ENCODE data around the gene MYL3. TPM values are rescaled to one million over a fixed set of nuclear protein-coding genes. Genes with fewer than 3 reads are reported as not detected.

MYL3 gene
- total RNA-seq, 2 donors from 2014 or later, result not detected

DNA sequence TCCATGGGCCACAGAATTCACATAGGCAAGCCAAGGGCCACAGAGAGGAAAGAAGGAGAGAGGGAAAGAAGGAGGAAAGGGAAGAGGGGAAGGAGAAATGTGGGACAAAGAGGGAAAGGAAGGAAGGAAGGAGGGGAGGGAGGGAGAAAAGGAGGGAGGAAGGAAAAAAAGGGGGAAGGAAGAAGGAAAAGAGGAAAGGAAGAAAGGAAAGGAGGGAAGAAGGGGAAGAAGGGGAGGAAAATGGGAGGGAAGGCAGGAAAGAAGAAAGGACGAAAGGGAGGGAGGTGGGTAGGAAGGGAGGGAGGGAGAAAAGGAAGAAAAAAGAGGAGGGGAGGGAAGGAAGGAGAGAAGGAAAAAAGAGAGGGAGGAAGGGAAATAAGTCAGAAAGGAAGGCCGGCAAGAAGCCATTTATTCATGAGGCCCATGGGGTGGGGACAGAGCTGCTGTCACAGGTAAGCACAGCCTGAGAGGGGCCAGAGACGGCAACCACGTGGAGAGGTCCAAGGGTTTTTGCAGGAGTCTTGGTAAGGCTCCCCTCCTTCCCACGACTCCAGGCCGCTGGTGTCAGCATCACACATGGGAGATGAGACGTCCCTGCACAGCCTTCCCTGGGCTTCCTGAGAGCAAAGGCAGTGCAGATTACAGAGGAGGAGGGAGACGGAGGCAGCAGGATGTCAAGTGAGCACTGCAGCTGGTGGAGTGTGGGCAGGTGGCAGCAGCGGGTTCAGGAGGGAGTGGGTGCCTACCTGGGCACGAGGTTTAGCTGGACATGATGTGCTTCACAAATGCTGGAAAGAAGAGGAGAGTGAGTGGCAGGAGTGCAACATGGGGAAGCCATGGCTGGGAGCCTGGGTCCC is 5.5 kb downstream of the MYL3 start:
- Mint-ChIP-seq H3K27me3 (peaks cover 6% of the 10 kb centered on the region), H3K27ac (no peak overlapping the region), H3K4me1 (no peaks in the 10 kb centered on the region), H3K36me3 (ENCODE audit: low read depth) (no peaks in the 10 kb centered on the region), H3K4me3 (no peak overlapping the region), H3K9me3 (no peaks in the 10 kb centered on the region)
- no peak for ATAC-seq (replicated peaks)

DNA sequence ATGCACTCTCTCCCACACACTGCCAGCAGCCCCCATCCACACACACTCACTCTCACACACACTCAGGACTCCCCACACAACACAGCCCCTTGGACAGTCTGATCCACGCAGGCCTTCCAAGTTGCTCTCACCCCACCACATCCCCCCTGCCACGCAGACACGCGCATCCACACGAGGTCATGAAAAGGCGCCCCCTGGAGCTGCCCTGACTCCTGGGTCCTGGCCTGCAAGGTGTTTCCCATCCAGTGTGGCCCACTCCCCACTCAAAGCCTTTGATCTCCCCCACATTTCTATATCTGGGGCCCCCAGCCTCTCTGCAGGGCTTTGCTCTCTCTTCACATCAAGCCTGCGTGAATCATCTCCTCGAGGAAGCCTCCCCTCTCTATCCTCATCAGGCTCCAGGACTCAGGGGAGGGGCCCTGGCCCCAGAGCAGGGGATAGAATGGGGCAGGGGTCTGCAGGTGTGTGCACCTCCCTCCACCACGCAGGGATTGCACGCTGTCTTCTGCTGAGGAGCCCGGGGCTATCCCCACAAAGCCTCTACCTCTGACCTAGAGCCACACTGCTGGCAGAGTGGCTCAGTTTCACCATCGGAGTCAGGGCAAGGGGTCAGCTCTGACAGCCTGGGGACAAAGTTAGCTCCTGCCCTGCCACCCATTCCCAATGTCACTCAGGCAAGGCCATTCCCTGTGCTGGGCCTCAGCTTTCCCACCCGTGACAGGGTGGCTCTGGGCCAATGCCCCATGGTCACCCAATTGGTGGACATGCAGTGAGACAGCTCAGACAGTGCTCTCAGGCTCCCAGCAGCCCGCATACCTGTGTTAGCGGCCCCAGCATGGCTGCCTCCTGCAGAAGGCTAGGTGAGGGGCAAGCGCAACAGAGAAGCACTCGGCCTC is 6.4 kb downstream of the MYL3 start:
- Mint-ChIP-seq H3K4me1 (no peaks in the 10 kb centered on the region), H3K4me3 (no peak overlapping the region), H3K27ac (no peak overlapping the region), H3K27me3 (peaks cover 6% of the 10 kb centered on the region), H3K36me3 (ENCODE audit: low read depth) (no peaks in the 10 kb centered on the region), H3K9me3 (no peaks in the 10 kb centered on the region)
- no peak for ATAC-seq (replicated peaks)

DNA sequence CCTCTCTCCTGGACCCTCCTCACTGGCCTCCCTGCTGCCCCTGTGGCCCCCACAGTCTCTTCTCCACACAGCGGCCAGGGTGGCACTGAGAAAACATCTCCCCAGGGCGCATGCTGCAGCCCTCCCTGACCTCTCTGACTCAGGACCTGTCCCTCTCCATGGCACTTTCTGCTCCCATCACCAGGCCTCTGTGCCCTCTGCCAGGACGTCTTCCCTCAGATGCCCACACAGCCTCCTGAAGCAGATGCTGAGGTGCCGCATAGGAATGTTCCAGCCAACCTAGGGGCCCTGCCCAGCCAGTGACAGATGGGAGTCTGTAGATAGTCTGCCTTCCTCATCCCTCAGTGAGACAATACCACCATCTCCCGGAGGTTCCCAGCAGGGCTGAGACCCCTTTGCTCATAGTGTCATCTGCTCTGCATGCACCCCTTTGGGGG is 8.7 kb downstream of the MYL3 start:
- Mint-ChIP-seq H3K4me3 (no peak overlapping the region), H3K27ac (no peak overlapping the region), H3K27me3 (peaks cover 6% of the 10 kb centered on the region), H3K4me1 (no peaks in the 10 kb centered on the region), H3K9me3 (no peaks in the 10 kb centered on the region), H3K36me3 (ENCODE audit: low read depth) (no peaks in the 10 kb centered on the region)
- no peak for ATAC-seq (replicated peaks)

GRCh38 chr3:46853441-46854415 is 9.5 kb downstream of the MYL3 start:
- ATAC-seq (replicated peaks), result no peak
- Mint-ChIP-seq H3K4me3 (no peak overlapping the region), H3K36me3 (ENCODE audit: low read depth) (no peaks in the 10 kb centered on the region), H3K4me1 (no peaks in the 10 kb centered on the region), H3K9me3 (no peaks in the 10 kb centered on the region), H3K27me3 (peaks cover 6% of the 10 kb centered on the region), H3K27ac (no peak overlapping the region)

DNA sequence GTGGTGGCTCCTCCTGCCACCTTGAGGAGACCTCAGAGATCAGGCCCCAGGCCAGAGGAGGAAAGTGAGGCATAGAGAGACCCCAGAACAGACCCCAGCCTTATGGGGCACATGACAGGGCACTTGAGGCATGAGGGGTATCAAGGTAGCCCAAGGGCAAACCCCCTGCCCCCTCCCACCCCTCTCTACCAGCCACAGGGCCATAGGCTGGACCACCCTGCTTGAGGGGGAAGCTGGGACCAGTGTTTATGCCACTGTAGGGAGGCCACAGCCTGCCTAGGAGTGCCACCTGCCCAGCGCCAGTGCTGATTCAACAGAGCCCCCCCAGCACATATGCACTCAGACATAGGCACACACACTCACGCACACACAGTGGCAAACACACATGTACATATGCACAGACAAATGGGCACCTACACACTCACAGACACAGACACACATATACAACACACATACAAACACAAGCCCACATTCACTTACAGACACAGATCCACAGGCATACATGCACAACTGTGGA is 10.3 kb downstream of the MYL3 start:
- H3K27ac Mint-ChIP-seq, result no peak overlapping the region
- H3K4me3 Mint-ChIP-seq, result no peak overlapping the region
- no peak for ATAC-seq (replicated peaks)
- H3K4me1 Mint-ChIP-seq, result no peaks in the 10 kb centered on the region
- H3K27me3 Mint-ChIP-seq, result peaks cover 4% of the 10 kb centered on the region
- H3K36me3 Mint-ChIP-seq (ENCODE audit: low read depth), result no peaks in the 10 kb centered on the region
- no peaks in the 10 kb centered on the region for H3K9me3 Mint-ChIP-seq

DNA sequence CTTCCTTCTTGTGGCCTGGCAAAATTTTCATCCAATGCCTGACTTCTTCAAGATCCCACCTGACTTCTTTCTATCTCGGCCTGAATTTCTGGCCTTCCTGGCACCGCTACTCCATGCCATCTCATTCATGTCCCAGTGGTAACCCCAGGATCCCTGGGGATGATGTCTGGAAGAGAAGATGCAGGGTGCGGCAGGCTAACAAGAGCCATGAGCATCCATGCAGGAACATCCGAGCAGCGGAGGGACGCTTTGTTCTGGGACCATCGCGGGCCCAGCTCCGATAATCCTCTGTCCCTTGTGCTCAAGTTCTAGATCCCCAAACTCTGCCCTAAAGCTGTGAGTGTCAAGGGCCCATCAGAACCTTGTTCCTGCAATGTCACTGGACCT is 10.9 kb downstream of the MYL3 start:
- Mint-ChIP-seq H3K27me3 (no peaks in the 10 kb centered on the region), H3K27ac (no peak overlapping the region), H3K36me3 (ENCODE audit: low read depth) (no peaks in the 10 kb centered on the region), H3K4me3 (no peak overlapping the region), H3K9me3 (no peaks in the 10 kb centered on the region), H3K4me1 (no peaks in the 10 kb centered on the region)
- no peak for ATAC-seq (replicated peaks)

DNA sequence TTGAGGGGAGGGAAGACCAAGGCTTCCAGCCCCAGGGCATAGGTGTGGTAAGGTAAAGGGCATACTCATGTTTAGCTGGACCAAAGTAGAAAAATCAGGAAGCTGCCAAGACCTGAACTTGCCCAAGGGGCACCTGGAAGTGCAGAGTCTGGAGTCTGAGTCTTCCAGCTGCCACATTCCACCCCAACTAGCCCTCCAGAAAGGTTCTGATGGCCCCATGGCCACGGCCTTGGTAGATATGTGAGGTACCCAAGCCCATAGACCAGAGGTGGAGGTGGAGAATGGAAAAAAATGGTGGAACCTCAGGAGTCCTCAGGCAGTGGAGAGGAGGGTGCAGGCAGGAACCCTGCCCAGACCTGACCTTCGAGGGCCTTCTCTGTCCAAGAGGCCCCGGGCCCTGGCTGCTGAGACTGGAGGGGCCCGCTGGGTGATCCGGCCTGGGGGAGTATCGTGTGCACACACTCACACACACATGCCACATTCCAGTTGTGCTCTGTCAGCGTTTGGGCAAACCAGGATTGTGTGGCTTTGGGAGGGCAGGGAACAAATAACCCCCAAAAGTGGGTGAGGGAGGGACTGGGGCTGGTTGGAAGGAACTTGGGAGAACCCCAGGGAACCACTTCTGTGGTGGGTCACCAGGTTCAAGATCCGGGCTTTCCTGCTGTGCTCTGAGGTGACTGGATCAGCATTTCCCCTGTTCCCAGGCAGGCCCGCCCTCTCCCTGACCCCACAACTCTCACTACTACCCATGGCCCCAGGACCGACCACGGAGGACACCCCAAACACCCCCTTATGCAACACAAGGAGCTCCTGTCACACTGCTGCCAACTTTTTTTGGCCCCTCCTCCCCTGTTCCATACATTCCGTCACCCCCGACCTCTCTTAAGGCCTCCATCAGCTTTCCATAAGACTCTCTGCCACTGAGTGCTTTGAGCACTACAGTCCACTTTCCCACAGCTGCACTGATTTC is 11.6 kb downstream of the MYL3 start:
- Mint-ChIP-seq H3K27me3 (no peaks in the 10 kb centered on the region), H3K9me3 (no peaks in the 10 kb centered on the region), H3K4me3 (no peak overlapping the region), H3K36me3 (ENCODE audit: low read depth) (no peaks in the 10 kb centered on the region), H3K4me1 (no peaks in the 10 kb centered on the region), H3K27ac (no peak overlapping the region)
- ATAC-seq (replicated peaks), result no peak

- ATAC-seq (replicated peaks), result no peak
- no peaks in the 10 kb centered on the region for H3K36me3 Mint-ChIP-seq (ENCODE audit: low read depth)
- H3K27me3 Mint-ChIP-seq, result no peaks in the 10 kb centered on the region
- H3K4me1 Mint-ChIP-seq, result no peaks in the 10 kb centered on the region
- H3K27ac Mint-ChIP-seq, result no peak overlapping the region
- H3K4me3 Mint-ChIP-seq, result no peak overlapping the region
- H3K9me3 Mint-ChIP-seq, result no peaks in the 10 kb centered on the region
Observed at GRCh38 chr3:46850468-46850779, 12.8 kb downstream of the MYL3 start.

GRCh38 chr3:46849686-46850467 is 13.4 kb downstream of the MYL3 start:
- no peaks in the 10 kb centered on the region for H3K4me1 Mint-ChIP-seq

DNA sequence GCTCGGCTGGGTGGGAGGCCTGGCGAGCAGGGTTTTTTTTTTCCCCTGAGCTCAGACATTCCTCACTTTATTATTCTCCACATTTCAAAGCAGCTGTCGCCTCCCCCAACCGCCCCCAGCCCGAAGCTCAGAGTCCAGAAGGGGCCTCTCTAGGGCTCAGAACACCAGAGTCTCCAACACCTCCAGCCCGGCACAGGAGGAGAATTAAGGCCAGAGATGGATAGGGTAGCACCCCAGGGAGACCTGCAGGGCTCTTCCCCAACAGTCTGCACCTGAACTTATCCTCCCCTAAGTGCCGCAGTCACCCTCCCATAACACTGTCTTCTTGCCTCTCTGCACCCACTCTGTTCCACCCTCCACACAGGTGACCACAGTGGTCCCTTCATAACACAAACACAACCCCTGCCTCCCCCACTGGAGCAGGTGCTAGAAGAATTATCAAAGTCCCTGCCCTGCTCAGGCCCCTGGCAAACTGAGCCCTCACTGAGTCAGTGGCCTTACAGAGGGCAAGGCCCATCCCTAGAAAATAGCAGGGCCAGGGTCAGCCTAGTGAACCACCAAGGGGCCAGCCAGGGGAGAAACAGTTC is 14.1 kb downstream of the MYL3 start:
- H3K36me3 Mint-ChIP-seq (ENCODE audit: low read depth), result no peaks in the 10 kb centered on the region
- no peaks in the 10 kb centered on the region for H3K9me3 Mint-ChIP-seq
- H3K27ac Mint-ChIP-seq, result no peak overlapping the region
- ATAC-seq (replicated peaks), result no peak
- no peaks in the 10 kb centered on the region for H3K27me3 Mint-ChIP-seq
- no peak overlapping the region for H3K4me3 Mint-ChIP-seq
- H3K4me1 Mint-ChIP-seq, result no peaks in the 10 kb centered on the region

More at GRCh38 chr3:46849686-46850467, 13.4 kb downstream of the MYL3 start:
- no peak for ATAC-seq (replicated peaks)
- Mint-ChIP-seq H3K27ac (no peak overlapping the region), H3K9me3 (no peaks in the 10 kb centered on the region), H3K27me3 (no peaks in the 10 kb centered on the region), H3K36me3 (ENCODE audit: low read depth) (no peaks in the 10 kb centered on the region), H3K4me3 (no peak overlapping the region)

- ATAC-seq (replicated peaks), result no peak
- Mint-ChIP-seq H3K9me3 (no peaks in the 10 kb centered on the region), H3K27me3 (no peaks in the 10 kb centered on the region), H3K27ac (no peak overlapping the region), H3K4me1 (no peaks in the 10 kb centered on the region), H3K4me3 (no peak overlapping the region), H3K36me3 (ENCODE audit: low read depth) (no peaks in the 10 kb centered on the region)
Observed at GRCh38 chr3:46848271-46849044, 14.8 kb downstream of the MYL3 start.

DNA sequence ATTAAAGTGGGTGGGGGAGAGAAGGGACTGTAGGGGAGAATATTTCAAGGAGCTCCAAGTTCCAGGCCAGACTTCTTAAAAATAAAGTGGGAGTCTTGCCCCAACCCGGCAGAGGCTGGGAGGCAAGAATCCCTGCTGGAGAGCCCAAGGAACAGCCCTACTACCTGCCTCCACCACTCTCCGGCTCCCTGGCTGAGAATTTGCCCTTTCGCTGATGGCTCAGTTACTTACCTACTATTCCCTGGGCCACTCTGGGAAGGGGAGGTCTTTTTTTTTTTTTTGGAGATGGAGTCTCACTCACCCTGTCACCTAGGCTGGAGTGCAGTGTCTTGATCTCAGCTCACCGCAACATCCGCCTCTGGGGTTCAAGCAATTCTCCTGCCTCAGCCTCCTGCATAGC is 15.5 kb downstream of the MYL3 start:
- H3K27me3 Mint-ChIP-seq, result no peaks in the 10 kb centered on the region
- H3K4me1 Mint-ChIP-seq, result no peaks in the 10 kb centered on the region
- no peak overlapping the region for H3K27ac Mint-ChIP-seq
- no peak for ATAC-seq (replicated peaks)
- no peaks in the 10 kb centered on the region for H3K36me3 Mint-ChIP-seq (ENCODE audit: low read depth)
- no peaks in the 10 kb centered on the region for H3K9me3 Mint-ChIP-seq
- no peak overlapping the region for H3K4me3 Mint-ChIP-seq

Measured in activated T-helper 17 cell treated with anti-CD3 and anti-CD28 coated beads, Interleukin-2, amount 50 U/mL, for 72 hours (primary cell).